ENCODE results near the gene NCKIPSD. TPM values are rescaled to one million over a fixed set of nuclear protein-coding genes. Genes with fewer than 3 reads are reported as not detected.

NCKIPSD gene
- polyA plus RNA-seq, 3 donors: 4.2 to 14.8 (median 4.3) TPM

DNA sequence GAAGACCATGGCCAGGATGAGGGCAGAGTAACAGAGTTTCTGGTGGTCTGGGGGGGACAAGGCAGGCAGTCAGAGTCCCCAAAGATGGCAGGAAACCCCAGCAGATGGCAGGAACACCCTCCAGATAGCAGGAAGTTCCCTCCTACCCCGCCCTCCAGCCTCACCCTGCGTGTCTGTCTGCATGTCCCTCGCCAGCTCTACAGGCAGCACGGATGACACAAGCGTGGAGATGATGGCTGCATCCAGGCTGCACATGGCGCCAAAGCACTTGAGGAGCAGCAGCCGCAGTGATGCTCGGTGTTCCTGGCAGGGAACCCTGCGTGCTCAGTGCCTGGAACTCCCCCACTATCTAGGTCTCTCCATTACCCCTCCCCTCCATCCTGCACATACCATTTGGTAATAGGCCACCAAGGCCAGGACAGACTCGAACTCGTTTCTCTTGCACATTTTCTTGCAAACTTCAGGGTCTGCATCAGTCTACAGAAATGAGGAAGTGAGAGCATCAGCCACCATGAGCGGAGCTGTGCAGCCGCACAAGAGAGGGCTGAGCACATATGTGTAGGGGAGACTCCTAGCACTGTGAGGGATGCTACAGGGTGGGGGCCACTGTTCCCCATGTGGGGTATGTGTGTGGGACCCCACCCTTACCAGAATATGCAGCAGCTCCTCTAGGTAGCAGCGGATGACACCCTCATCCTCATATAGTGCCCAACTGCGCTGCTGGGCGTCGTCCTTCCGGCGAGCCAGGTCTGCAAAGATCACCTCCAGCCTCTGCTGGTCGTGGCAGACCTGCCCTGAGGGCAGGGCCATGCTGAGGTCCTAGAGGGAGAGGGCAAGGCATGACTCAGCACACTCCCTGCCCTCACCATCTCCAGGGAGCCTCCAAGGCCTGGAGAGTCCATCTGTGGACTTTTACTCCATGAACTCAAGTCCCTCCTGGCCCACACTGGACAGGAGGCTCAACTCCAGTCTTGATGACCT is 6.0 kb downstream of the NCKIPSD start:
- H3K27me3 ChIP-seq (ENCODE audit: control insufficient read depth in 2 of 2, insufficient read depth in 2 of 2, low read length in 2 of 2): no peaks in the 10 kb centered on the region
- H3K36me3 ChIP-seq (replicated peaks in 1 of 2; ENCODE audit: control insufficient read depth in 1 of 2, insufficient read depth in 2 of 2, low read length in 2 of 2): peaks cover 31 to 67% of the 10 kb centered on the region in 2 donors
- no peak overlapping the region for H2AFZ ChIP-seq (ENCODE audit: insufficient read depth, low read depth, low read length, poor library complexity, severe bottlenecking)
- peaks cover 0 to 1% (median 0%) of the 10 kb centered on the region in 7 donors for H3K9me3 Mint-ChIP-seq
- H3K36me3 Mint-ChIP-seq: peaks cover 54 to 56% of the 10 kb centered on the region in 2 donors
- no peak overlapping the region for H3K4me2 ChIP-seq (replicated peaks; ENCODE audit: extremely low read depth, low read length, poor library complexity, severe bottlenecking)
- H3K4me1 Mint-ChIP-seq: peaks cover 29% of the 10 kb centered on the region
- DNase-seq: no peak
- H3K4me3 ChIP-seq (replicated peaks in 1 of 3; ENCODE audit: low read depth in 2 of 3, low read length in 3 of 3): no peak overlapping the region
- TF ChIP-seq, protein P1, sequence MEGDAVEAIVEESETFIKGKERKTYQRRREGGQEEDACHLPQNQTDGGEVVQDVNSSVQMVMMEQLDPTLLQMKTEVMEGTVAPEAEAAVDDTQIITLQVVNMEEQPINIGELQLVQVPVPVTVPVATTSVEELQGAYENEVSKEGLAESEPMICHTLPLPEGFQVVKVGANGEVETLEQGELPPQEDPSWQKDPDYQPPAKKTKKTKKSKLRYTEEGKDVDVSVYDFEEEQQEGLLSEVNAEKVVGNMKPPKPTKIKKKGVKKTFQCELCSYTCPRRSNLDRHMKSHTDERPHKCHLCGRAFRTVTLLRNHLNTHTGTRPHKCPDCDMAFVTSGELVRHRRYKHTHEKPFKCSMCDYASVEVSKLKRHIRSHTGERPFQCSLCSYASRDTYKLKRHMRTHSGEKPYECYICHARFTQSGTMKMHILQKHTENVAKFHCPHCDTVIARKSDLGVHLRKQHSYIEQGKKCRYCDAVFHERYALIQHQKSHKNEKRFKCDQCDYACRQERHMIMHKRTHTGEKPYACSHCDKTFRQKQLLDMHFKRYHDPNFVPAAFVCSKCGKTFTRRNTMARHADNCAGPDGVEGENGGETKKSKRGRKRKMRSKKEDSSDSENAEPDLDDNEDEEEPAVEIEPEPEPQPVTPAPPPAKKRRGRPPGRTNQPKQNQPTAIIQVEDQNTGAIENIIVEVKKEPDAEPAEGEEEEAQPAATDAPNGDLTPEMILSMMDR (IDR thresholded peaks at IDR 0.05): no peak
- no peaks in the 10 kb centered on the region for H3K9me3 ChIP-seq (replicated peaks in 1 of 2; ENCODE audit: control insufficient read depth in 1 of 2, insufficient read depth in 1 of 2, low read length in 2 of 2)
- peaks cover 19 to 25% of the 10 kb centered on the region in 2 donors for H3K4me1 ChIP-seq (ENCODE audit: control insufficient read depth in 1 of 2, insufficient read depth in 2 of 2, low read length in 2 of 2)
- no peak overlapping the region for H3K9ac ChIP-seq (ENCODE audit: insufficient read depth, low read length, poor library complexity, severe bottlenecking)
- H3K27ac Mint-ChIP-seq: no peak overlapping the region
- WGBS (ENCODE audit: insufficient coverage): 61% methylated on average over 16 of the region's 20 CpGs
- H3K27ac ChIP-seq (ENCODE audit: low read depth in 1 of 2, low read length in 2 of 2): no peak overlapping the region
- intact Hi-C loops (cut with micrococcal nuclease): loop anchor here (10.0 kb wide), 3 partner anchors 125 to 405 kb away; partner anchors contain the start of gene PFKFB4 (in 1 of the 2)
- peaks cover 0 to 4% (median 1%) of the 10 kb centered on the region in 3 donors for H3K27me3 Mint-ChIP-seq (ENCODE audit: low read depth in 3 of 3)
- peaks cover 6% of the 10 kb centered on the region for H3K79me2 ChIP-seq (ENCODE audit: insufficient read depth, low read length)
- H3K4me3 Mint-ChIP-seq: no peak overlapping the region
- H4K20me1 ChIP-seq (ENCODE audit: insufficient read depth, low read length): no peaks in the 10 kb centered on the region

DNA sequence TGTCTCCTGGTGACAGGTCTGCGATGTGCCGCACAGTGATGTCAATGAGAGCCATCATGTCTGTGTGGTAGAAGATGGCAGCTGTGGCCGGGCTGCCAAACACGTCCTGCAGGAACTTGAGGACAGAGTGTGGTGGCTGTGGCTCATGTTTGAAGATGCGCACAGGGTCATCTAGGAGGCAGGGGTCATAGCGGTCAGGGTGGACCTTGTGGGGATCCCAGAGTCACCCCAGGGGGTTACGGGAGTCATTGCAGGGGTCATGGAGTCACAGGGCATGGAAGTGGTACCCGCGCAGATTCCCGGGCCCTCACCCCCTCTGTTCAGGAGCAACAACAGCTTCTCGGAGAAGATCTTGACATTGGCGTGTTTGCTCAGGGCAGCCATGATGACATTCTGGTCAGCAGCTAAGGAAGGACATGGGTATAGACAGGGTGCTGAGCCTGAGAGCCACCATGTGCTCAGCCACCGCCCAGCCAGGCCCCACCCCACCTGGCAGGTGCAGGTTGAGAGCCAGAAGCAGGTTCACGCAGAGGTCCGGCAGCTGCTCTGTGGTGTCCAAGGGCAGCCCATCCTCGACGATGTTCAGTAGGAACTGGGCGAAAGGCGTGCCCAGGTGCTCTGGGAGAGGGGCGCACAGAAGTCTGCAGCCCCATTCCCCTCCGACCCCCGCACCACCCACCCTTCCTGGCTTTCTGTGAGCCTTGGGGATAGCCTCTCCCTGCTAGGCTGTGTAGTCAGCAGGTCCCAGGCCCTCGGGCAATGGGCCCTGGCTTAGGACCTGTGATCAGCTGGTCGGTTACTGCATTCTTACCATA is 6.9 kb downstream of the NCKIPSD start:
- Histone ChIP-seq H3K4me1 (ENCODE audit: control insufficient read depth in 1 of 2, insufficient read depth in 2 of 2, low read length in 2 of 2) (peaks cover 13 to 16% of the 10 kb centered on the region in 2 donors), H3K9me3 (replicated peaks in 1 of 2; ENCODE audit: control insufficient read depth in 1 of 2, insufficient read depth in 1 of 2, low read length in 2 of 2) (no peaks in the 10 kb centered on the region), H3K4me3 (replicated peaks in 1 of 3; ENCODE audit: low read depth in 2 of 3, low read length in 3 of 3) (no peak overlapping the region), H3K36me3 (replicated peaks in 1 of 2; ENCODE audit: control insufficient read depth in 1 of 2, insufficient read depth in 2 of 2, low read length in 2 of 2) (peaks cover 35 to 72% of the 10 kb centered on the region in 2 donors), H3K4me2 (replicated peaks; ENCODE audit: extremely low read depth, low read length, poor library complexity, severe bottlenecking) (no peak overlapping the region), H3K27me3 (ENCODE audit: control insufficient read depth in 2 of 2, insufficient read depth in 2 of 2, low read length in 2 of 2) (no peaks in the 10 kb centered on the region), H2AFZ (ENCODE audit: insufficient read depth, low read depth, low read length, poor library complexity, severe bottlenecking) (no peak overlapping the region), H4K20me1 (ENCODE audit: insufficient read depth, low read length) (no peaks in the 10 kb centered on the region), H3K79me2 (ENCODE audit: insufficient read depth, low read length) (no peaks in the 10 kb centered on the region), H3K9ac (ENCODE audit: insufficient read depth, low read length, poor library complexity, severe bottlenecking) (no peak overlapping the region), H3K27ac (ENCODE audit: low read depth in 1 of 2, low read length in 2 of 2) (no peak overlapping the region)
- Mint-ChIP-seq H3K9me3 (peaks cover 0 to 1% (median 0%) of the 10 kb centered on the region in 7 donors), H3K4me1 (peaks cover 19% of the 10 kb centered on the region), H3K27me3 (ENCODE audit: low read depth in 3 of 3) (peaks cover 0 to 2% (median 0%) of the 10 kb centered on the region in 3 donors), H3K36me3 (peaks cover 56 to 66% of the 10 kb centered on the region in 2 donors), H3K27ac (no peak overlapping the region), H3K4me3 (no peak overlapping the region)
- TF ChIP-seq, protein P1 (IDR thresholded peaks at IDR 0.05): no peak
- DNase-seq: no peak
- intact Hi-C loops (cut with micrococcal nuclease): no loop called here
- WGBS (ENCODE audit: insufficient coverage): 91% methylated on average over 23 of the region's 24 CpGs

All from CD14-positive monocyte (primary cell).